Fibroblast of mammary gland (primary cell): Measurements from ENCODE around the gene GUCA1A.

Experiments
- DNase-seq: peaks from one replicate; pipeline ENCODE4 v3.0.0-alpha.2; 2010; ENCODE audit warnings: low read depth
- H3K4me3 ChIP-seq: 2 replicates; pipeline ENCODE4 v1.5.1; 2011; ENCODE audit warnings: low read depth, mild to moderate bottlenecking, low read length, moderate library complexity; ENCODE audit not compliant: control insufficient read depth
- TF ChIP-seq, protein P1 (sequence below): conservative IDR thresholded peaks from 2 replicates; pipeline ENCODE4 v1.5.1; 2011; ENCODE audit warnings: low read depth, low read length, inconsistent platforms; ENCODE audit not compliant: control insufficient read depth, insufficient read depth

Gene GUCA1A

DNA sequence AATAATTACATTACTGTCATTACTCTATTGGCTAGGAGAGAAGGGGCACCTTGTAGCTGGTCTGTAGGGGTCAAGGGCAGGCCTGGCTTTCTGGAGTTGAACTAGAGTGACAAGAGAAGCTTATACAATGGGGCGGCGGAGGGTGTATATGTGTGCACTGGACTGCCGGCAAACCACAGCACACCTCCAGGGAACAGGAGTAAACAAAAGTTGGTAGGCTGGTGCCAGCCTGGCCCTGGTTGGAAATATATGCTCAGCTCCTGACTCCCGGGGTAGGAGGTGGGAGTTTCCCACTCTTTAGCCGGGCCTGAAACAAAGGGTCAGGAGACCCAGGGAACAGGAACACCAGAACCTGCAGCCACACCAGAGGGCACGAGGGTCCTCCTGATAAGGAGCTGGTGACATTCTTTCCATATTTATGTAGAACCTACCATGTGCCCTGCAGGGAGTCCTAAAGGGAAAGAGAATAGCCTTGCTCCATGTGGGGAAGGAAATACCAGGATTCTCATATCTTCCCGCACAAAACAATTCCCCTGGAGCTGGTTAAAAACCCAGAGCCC lies 35.9 kb upstream of the GUCA1A start:
- TF ChIP-seq, protein P1, sequence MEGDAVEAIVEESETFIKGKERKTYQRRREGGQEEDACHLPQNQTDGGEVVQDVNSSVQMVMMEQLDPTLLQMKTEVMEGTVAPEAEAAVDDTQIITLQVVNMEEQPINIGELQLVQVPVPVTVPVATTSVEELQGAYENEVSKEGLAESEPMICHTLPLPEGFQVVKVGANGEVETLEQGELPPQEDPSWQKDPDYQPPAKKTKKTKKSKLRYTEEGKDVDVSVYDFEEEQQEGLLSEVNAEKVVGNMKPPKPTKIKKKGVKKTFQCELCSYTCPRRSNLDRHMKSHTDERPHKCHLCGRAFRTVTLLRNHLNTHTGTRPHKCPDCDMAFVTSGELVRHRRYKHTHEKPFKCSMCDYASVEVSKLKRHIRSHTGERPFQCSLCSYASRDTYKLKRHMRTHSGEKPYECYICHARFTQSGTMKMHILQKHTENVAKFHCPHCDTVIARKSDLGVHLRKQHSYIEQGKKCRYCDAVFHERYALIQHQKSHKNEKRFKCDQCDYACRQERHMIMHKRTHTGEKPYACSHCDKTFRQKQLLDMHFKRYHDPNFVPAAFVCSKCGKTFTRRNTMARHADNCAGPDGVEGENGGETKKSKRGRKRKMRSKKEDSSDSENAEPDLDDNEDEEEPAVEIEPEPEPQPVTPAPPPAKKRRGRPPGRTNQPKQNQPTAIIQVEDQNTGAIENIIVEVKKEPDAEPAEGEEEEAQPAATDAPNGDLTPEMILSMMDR: no peak
- H3K4me3 ChIP-seq: no peak overlapping the region
- DNase-seq: no peak

DNA sequence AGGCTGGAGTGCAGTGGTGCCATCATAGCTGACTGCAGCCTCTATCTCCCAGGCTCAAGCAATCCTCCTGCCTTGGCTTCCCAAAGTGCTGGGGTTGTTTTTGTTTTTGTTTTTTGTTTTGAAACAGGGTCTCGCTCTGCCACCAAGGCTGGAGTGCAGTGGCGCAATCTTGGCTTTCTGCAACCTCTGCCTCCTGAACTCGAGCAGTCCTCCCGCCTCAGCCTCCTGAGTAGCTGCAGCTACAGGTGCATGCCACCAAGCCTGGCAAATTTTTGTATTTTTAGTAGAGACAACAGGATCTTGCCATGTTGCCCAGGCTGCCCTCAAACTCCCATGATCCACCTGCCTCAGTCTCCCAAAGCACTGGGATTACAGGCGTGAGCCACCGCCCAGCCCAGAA lies 35.0 kb upstream of the GUCA1A start:
- no peak overlapping the region for H3K4me3 ChIP-seq
- TF ChIP-seq, protein P1: no peak
- no peak for DNase-seq

DNA sequence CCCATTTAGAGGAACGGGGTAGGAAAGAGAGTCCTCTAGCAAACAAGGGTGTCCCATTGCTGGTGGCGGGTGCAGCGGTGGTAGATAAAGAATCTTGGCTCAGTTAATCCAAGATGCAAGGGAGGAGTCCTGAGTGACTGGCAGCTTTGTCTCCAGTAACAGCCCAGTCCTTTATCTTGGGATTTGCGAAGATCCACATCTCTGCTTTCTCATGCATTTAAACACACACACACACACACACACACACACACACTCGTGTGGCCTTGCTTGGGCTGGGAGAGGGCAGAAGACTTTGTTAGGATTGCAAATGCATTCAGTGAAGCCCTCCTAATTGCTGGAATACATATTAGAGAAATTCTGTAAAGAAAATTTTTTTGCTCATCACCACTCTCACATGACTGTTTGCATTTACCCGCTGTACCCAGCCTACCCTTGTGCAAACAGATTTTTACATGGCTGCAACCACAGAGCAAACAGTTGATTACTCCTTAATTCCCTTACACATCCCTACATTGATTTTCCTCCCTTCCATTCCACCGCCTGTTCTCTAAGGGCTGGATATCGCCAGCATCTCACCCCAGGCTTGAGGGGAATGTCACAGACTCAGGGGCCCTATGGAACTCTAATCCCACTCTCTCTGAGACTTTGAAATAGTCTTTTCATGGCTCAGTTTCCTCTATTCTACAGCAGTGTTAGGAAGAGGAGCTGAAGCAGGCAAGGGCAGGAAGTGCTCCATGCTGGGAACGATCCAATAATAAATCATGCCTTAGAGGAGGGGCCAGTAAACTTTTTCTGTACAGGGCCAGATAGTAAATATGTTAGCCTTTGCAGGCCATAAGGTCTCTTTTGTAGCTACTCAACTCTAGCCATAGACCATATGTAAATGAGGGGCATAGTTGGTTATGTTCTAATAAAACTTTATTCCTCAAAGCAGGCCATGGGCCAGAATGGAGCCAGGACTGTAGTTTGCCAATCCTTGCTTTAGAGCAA lies 34.2 kb upstream of the GUCA1A start:
- TF ChIP-seq, protein P1: no peak
- H3K4me3 ChIP-seq: no peak overlapping the region
- DNase-seq: peak; percentile 48

DNA sequence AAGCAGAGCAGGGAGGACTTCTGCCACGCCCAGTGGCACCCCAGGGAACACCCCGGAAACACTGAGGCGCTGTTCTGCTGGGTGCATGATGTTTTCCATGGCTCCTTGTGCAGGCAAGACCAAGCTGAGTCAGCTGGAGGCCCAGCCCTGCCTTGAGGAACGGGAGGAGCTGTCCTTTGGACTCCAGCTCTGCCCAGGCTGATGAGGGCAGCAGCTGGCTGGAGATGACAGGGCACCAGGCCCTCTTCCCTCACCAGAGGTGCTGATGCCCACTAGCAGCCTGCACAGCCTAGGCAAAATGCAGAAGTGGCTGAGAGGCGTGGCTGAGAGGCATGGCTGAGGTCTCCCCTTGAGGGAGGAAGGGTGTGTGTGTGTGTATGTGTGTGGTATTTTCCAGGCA lies 33.1 kb upstream of the GUCA1A start:
- H3K4me3 ChIP-seq: no peak overlapping the region
- TF ChIP-seq, protein P1: no peak
- DNase-seq: no peak

DNA sequence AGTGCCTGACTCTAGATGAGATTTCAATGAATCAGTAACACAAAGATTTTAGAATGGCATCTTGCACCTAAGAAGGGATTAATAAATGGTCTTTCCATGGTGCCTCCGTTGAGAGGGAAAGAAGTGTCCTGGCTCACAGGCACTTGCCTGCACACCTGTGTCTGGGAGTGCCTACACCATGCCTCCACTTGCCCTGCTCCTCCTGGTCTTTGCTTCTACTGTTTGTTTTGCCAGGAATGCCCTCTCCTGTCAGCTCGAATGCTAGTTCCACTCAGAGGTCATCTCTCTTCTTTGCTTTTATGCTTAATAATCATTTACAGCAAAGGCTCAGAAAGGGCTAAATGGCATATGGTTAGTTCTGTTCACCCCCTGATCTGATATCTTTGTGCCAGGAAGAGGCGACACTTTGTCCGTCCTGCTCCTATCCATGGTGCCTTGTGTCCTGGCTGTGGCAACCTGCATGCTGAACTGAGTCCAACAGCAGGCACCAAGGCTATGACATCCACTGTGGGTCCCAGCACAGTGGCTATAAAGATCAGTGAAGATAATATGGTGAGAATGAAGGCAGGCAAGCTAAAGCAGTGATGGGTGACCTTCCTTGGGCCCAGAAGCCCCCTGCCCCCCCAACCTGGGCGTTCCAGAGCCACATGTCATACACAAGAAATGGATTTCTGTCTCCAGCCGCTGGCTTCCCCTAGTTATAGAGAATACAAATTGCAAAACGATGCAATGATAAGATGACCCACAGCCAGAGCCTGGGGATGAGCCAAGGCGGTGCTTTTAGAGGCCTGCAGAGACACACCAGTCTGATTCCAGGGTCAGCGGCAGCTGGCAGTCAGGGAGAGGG lies 32.2 kb upstream of the GUCA1A start:
- peak; percentile 42 for DNase-seq
- TF ChIP-seq, protein P1: no peak
- H3K4me3 ChIP-seq: peak overlapping the region; percentile 68

DNA sequence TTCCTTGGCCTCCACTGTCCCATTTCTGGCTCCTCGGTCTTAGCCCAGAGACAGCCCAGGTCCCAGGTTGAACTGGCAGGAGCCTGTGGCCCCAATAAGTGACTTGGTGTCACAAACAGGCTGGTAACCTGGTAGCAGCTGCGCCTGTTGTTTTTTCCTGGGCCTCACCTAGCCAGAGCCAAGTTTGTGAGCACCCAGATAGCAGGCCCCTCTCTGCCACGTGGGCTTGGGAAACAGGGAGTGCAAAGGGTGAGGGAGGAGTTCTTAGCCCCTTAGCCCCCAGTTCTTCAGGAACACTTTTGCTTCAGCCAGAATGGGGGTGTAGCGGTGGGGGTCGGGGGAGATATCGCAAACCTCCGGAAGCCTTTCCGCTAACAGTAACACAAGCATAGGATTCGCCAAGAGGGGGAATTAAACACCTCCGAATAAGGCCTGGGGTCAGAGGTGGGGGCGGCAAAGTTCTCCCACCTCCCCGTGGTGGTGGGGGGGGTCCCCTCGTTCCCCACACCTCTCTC lies 31.5 kb upstream of the GUCA1A start:
- DNase-seq: no peak
- H3K4me3 ChIP-seq: peak overlapping the region; percentile 68
- TF ChIP-seq, protein P1: no peak
